ENCODE data around the gene STX18. TPM values are rescaled to one million over a fixed set of nuclear protein-coding genes. Genes with fewer than 3 reads are reported as not detected.
"Not testable (repeated sequence)": the region's sequence is repeated elsewhere in the genome, so short reads cannot be mapped to it uniquely, and the experiment has no call there.

Gene STX18
- total RNA-seq, 4 donors from 2014 or later: 17.8 to 25.4 (median 23.4) TPM

GRCh38 chr4:4471195-4471594 is 70.7 kb downstream of the STX18 start:
- Histone ChIP-seq H3K27me3 (no peaks in the 10 kb centered on the region), H3K36me3 (peaks cover 0 to 54% of the 10 kb centered on the region in 2 donors), H3K4me1 (peaks cover 0 to 8% (median 0%) of the 10 kb centered on the region in 3 donors), H3K9me3 (no peaks in the 10 kb centered on the region), H3K27ac (no peak overlapping the region), H3K4me3 (no peak overlapping the region)
- WGBS, 2 donors (ENCODE audit: low coverage in 1 of 2): 92 to 100% methylated on average over 3 of the region's 3 CpGs
- TF ChIP-seq CTCF (IDR thresholded peaks at IDR 0.05): no peak
- no peak for TF ChIP-seq POLR2AphosphoS5 (IDR thresholded peaks at IDR 0.05)
- TF ChIP-seq EP300 (IDR thresholded peaks at IDR 0.05): no peak
- no peak for TF ChIP-seq POLR2A (IDR thresholded peaks at IDR 0.05)
- ATAC-seq: no peak

GRCh38 chr4:4470208-4470607 is 71.6 kb downstream of the STX18 start:
- WGBS, 2 donors (ENCODE audit: low coverage in 1 of 2): 90 to 92% methylated on average over 1 to 3 of the region's 3 CpGs
- no peaks in the 10 kb centered on the region for H3K9me3 ChIP-seq
- H3K27me3 ChIP-seq: no peaks in the 10 kb centered on the region
- peaks cover 0 to 8% (median 0%) of the 10 kb centered on the region in 3 donors for H3K4me1 ChIP-seq
- peaks cover 0 to 63% of the 10 kb centered on the region in 2 donors for H3K36me3 ChIP-seq
- H3K27ac ChIP-seq: no peak overlapping the region
- no peak for TF ChIP-seq POLR2A (IDR thresholded peaks at IDR 0.05)
- TF ChIP-seq CTCF (IDR thresholded peaks at IDR 0.05): no peak
- no peak for TF ChIP-seq POLR2AphosphoS5 (IDR thresholded peaks at IDR 0.05)
- TF ChIP-seq EP300 (IDR thresholded peaks at IDR 0.05): no peak
- no peak for ATAC-seq
- H3K4me3 ChIP-seq: no peak overlapping the region

GRCh38 chr4:4465238-4465637 is 76.6 kb downstream of the STX18 start:
- not testable (repeated sequence) for H3K4me3 ChIP-seq, H3K9me3 ChIP-seq, H3K27me3 ChIP-seq, ATAC-seq, H3K27ac ChIP-seq, H3K4me1 ChIP-seq
- peaks cover 0 to 69% of the 10 kb centered on the region in 2 donors for H3K36me3 ChIP-seq
- 93 to 100% methylated on average over 1 to 3 of the region's 3 CpGs for WGBS, 2 donors (ENCODE audit: low coverage in 1 of 2)

DNA sequence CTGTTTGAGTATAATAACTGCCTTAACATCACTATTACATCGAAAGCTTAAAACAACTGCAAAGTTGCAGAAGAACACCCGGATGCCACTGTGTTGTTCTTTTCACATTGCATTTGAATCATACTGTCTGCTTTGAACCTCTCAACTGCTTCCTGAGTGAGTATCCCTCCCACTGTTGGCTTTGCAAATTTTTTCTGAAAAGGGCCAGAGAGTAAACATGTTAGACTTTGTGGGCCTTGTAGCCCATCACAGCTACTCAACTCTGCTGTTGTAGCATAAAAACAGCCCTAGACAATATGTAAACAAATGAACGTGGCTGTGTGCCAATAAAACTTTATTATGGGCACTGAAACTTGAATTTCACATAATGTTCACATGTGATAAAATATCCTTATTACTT is 78.9 kb downstream of the STX18 start:
- 48 to 59% methylated on average over 3 of the region's 3 CpGs for WGBS, 2 donors (ENCODE audit: low coverage in 1 of 2)
- no peak for ATAC-seq
- no peaks in the 10 kb centered on the region for H3K27me3 ChIP-seq
- no peaks in the 10 kb centered on the region for H3K4me1 ChIP-seq
- peaks cover 0 to 68% of the 10 kb centered on the region in 2 donors for H3K36me3 ChIP-seq
- no peak overlapping the region for H3K4me3 ChIP-seq
- no peaks in the 10 kb centered on the region for H3K9me3 ChIP-seq
- H3K27ac ChIP-seq: no peak overlapping the region
- TF ChIP-seq CTCF (IDR thresholded peaks at IDR 0.05): no peak
- no peak for TF ChIP-seq POLR2AphosphoS5 (IDR thresholded peaks at IDR 0.05)
- TF ChIP-seq POLR2A (IDR thresholded peaks at IDR 0.05): no peak
- TF ChIP-seq EP300 (IDR thresholded peaks at IDR 0.05): no peak

GRCh38 chr4:4461850-4462249 is 80.0 kb downstream of the STX18 start:
- Histone ChIP-seq H3K4me3 (no peak overlapping the region), H3K4me1 (no peaks in the 10 kb centered on the region), H3K27ac (no peak overlapping the region), H3K36me3 (peaks cover 0 to 68% of the 10 kb centered on the region in 2 donors), H3K9me3 (no peaks in the 10 kb centered on the region), H3K27me3 (no peaks in the 10 kb centered on the region)
- no peak for ATAC-seq
- WGBS, 2 donors (ENCODE audit: low coverage in 1 of 2): 71% methylated on average over 1 to 2 of the region's 5 CpGs
- TF ChIP-seq EP300 (IDR thresholded peaks at IDR 0.05): no peak
- no peak for TF ChIP-seq POLR2AphosphoS5 (IDR thresholded peaks at IDR 0.05)
- no peak for TF ChIP-seq POLR2A (IDR thresholded peaks at IDR 0.05)
- TF ChIP-seq CTCF (IDR thresholded peaks at IDR 0.05): no peak
